Left ventricle myocardium inferior (tissue), 1 donor: ENCODE results near the gene GYPA. TPM values are rescaled to one million over a fixed set of nuclear protein-coding genes. Genes with fewer than 3 reads are reported as not detected.
"Not testable (repeated sequence)": the region's sequence is repeated elsewhere in the genome, so short reads cannot be mapped to it uniquely, and the experiment has no call there.

Source experiments
- DNase-seq: peaks from one replicate; pipeline ENCODE4 v3.0.0-alpha.2; 2020
- H3K27ac ChIP-seq: fragments of 200-600 bp; replicated peaks from 2 replicates; pipeline ENCODE4 v1.8.0; 2021
- H3K27me3 ChIP-seq: fragments of 200-600 bp; 2 replicates; pipeline ENCODE4 v1.8.0; 2021; ENCODE audit warnings: low read depth
- H3K36me3 ChIP-seq: fragments of 200-600 bp; 2 replicates; pipeline ENCODE4 v1.8.0; 2021
- H3K4me1 ChIP-seq: fragments of 200-600 bp; 2 replicates; pipeline ENCODE4 v1.8.0; 2021
- H3K4me3 ChIP-seq: fragments of 200-600 bp; 2 replicates; pipeline ENCODE4 v1.8.0; 2021; ENCODE audit warnings: mild to moderate bottlenecking, moderate library complexity
- H3K9me3 ChIP-seq: fragments of 200-600 bp; replicated peaks from 2 replicates; pipeline ENCODE4 v1.8.0; 2021
- intact Hi-C: fragments of 100-400 bp; cut with micrococcal nuclease; formaldehyde crosslinking; loops from one replicate; pipeline ENCODE4 v1.11.0; 2022
- long read RNA-seq: library from polyadenylated mRNA; unstranded; transcript quantifications from one replicate; pipeline ENCODE4 v2.0.0, GENCODE V29; 2021
- total RNA-seq: library from RNA; stranded (reverse); fragmentation: NEBNext Ultra II Directional; extraction: Animal tissue kit (Norgen Biotek cat#: 25700); gene quantifications from one replicate; pipeline ENCODE4 v1.2.1, GENCODE V29; 2021
- TF ChIP-seq, protein P1 (sequence below): fragments of 200-600 bp; IDR thresholded peaks from 2 replicates; pipeline ENCODE4 v1.8.0; 2021; ENCODE audit warnings: antibody characterized with exemption, mild to moderate bottlenecking, borderline replicate concordance
- donor health status: DM: no; HTN: yes; CAD: no; lungs with severe emphysema.

GYPA gene
- not detected for total RNA-seq
- long read RNA-seq, result 0 reads

DNA sequence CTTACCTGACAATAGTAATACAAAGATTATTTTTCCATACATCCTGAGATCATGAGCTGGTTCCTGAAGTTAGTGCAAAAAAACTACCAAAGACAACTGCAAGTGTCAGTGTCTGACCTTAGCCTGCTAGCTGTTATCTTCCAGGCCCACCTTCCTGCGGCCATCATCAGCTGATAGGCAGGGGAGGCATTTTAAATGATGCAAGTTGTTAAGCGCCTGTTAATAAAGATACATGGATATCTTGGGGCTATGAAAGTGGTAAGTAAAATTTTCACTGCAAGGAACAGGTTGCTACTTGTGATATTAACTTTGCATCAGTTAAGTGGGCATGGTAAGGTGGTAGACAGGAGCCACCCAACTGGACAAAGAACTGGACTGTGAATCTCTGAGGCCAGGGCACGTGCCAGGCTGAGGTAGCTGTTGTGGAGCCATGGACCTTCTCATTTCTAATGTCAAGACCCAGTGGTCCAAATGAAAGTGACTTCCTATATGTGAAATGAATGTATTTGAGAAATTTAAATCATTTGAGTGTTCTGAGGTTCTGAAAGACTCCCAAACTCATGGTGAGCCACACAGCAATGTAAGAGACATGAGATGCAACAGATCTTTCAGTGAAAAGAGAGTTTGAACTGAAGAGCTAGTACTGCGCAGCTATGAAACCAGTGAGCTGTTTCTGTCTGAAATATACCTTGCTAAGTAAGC, at the start of gene GYPA:
Gene GYPA, minus strand, starts transcription at position 125 of the 702 bp plus-strand sequence. Its CDS starts 83 bp downstream, at position 42.
- H3K27me3 ChIP-seq, intact Hi-C loops, H3K4me1 ChIP-seq, H3K27ac ChIP-seq, H3K4me3 ChIP-seq, H3K9me3 ChIP-seq, H3K36me3 ChIP-seq, DNase-seq: not testable (repeated sequence)

DNA sequence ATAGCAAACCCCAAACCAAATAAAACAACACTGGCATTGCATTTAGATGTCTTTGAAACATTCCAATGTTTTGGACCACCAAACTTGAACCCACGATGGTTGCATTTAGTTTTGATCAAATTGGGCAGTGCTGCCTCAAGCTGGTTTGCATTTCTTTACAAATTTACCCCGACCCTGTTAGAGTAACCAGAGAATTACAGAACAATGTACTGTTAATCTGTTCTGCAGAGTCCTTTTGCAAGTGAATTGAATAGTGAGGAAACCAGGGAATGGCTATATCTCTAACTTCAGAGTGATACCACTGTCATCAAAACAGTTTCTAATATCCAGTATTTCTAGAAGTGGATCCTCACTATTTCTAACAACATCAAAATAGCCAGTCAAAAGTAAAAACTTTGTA, 49.5 kb upstream of the GYPA start:
- TF ChIP-seq, protein P1, sequence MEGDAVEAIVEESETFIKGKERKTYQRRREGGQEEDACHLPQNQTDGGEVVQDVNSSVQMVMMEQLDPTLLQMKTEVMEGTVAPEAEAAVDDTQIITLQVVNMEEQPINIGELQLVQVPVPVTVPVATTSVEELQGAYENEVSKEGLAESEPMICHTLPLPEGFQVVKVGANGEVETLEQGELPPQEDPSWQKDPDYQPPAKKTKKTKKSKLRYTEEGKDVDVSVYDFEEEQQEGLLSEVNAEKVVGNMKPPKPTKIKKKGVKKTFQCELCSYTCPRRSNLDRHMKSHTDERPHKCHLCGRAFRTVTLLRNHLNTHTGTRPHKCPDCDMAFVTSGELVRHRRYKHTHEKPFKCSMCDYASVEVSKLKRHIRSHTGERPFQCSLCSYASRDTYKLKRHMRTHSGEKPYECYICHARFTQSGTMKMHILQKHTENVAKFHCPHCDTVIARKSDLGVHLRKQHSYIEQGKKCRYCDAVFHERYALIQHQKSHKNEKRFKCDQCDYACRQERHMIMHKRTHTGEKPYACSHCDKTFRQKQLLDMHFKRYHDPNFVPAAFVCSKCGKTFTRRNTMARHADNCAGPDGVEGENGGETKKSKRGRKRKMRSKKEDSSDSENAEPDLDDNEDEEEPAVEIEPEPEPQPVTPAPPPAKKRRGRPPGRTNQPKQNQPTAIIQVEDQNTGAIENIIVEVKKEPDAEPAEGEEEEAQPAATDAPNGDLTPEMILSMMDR, result no peak
- Histone ChIP-seq H3K4me3 (no peak overlapping the region), H3K27ac (no peak overlapping the region), H3K9me3 (no peaks in the 10 kb centered on the region), H3K4me1 (no peaks in the 10 kb centered on the region), H3K27me3 (peaks cover 5% of the 10 kb centered on the region), H3K36me3 (no peaks in the 10 kb centered on the region)
- DNase-seq, result no peak
- intact Hi-C loops, result no loop called here

DNA sequence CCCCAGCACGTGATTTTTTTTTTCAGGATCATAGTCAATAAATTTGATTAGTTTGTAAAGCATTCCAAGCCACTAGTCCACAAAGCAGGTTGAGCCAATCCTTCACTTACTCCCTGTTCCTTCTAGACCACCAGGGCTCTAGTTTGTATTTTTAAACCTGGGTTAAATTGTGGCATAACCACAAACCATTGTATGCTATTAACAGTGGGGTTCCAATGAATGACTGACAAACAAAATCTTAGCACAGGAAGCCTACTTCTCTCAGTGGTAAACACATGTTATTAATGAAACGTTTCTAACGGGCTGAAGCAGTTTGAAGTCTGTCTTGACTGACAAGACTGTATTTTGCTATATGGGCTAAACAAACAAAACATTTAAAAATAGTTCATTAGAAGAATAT, 48.6 kb upstream of the GYPA start:
- TF ChIP-seq, protein P1, result no peak
- no peak for DNase-seq
- intact Hi-C loops, result no loop called here
- Histone ChIP-seq H3K4me3 (no peak overlapping the region), H3K27me3 (peaks cover 5% of the 10 kb centered on the region), H3K27ac (no peak overlapping the region), H3K9me3 (no peaks in the 10 kb centered on the region), H3K36me3 (no peaks in the 10 kb centered on the region), H3K4me1 (no peaks in the 10 kb centered on the region)

DNA sequence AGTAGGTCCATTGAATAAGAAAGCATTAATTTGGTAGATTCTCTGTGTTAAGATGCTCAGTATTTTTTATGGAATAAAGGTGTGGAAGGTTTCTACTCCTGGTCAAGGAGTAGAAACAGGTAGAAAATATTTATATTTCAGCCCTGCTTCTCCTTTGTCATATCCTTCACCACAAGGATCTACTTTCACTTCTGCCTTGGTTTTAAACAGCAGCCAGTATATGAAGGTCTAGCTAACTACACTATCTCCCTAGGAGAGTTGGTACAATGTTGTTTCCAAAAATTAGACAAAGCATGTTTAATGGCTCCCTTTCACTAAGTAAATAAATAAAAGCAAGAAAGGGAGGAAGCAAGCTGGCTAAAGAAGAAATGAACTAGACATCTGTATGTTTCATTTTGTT, 44.6 kb upstream of the GYPA start:
- intact Hi-C loops, result no loop called here
- Histone ChIP-seq H3K4me3 (no peak overlapping the region), H3K9me3 (no peaks in the 10 kb centered on the region), H3K36me3 (no peaks in the 10 kb centered on the region), H3K27me3 (no peaks in the 10 kb centered on the region), H3K27ac (no peak overlapping the region), H3K4me1 (no peaks in the 10 kb centered on the region)
- no peak for DNase-seq
- TF ChIP-seq, protein P1, result no peak

DNA sequence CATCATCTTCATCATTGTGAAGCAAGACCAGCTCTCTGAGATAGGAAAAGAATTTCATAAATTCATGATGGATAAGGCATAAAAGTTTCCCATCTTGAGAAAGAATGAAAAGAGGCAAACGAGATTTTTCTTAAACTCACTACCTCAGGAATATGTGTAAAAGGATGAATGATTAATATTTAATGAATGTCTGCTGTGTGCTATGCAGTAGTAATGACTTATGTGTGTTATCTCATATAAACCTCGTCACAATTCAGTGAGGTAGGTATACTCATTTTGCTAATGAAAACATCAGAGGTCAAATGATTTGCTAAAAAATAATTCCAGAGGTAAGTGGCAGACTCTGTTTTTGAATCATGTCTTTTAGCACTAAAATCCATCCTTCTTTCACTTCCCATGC, 42.6 kb upstream of the GYPA start:
- Histone ChIP-seq H3K4me3 (no peak overlapping the region), H3K27ac (no peak overlapping the region), H3K9me3 (no peaks in the 10 kb centered on the region), H3K4me1 (no peaks in the 10 kb centered on the region), H3K36me3 (no peaks in the 10 kb centered on the region), H3K27me3 (no peaks in the 10 kb centered on the region)
- intact Hi-C loops, result no loop called here
- TF ChIP-seq, protein P1, result no peak
- no peak for DNase-seq

DNA sequence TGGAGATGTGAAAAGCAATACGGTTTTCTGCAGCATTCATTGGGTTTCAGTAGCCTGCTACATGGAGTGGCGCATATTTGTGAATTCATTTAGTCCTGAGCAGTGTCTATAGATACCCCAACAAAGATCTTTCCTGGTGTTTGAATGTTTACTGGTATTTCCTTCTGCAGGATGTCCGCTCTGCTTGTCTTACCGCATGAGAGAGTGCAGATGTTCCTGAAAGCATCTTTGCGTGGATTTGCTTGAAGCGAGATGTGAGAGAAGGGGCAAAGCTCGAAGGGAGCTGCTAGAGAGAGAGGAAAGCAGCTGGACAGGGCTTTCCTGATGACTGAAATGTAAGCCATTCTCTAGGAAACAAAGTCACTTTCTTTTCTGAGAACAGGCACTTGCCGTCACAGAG, 40.9 kb upstream of the GYPA start:
- Histone ChIP-seq H3K4me1 (no peaks in the 10 kb centered on the region), H3K4me3 (no peak overlapping the region)

More for the DNA sequence above, 40.9 kb upstream of the GYPA start:
- intact Hi-C loops, result no loop called here
- no peaks in the 10 kb centered on the region for H3K9me3 ChIP-seq
- no peak for DNase-seq
- H3K36me3 ChIP-seq, result no peaks in the 10 kb centered on the region
- no peaks in the 10 kb centered on the region for H3K27me3 ChIP-seq
- H3K27ac ChIP-seq, result no peak overlapping the region
- TF ChIP-seq, protein P1, result no peak
